HEK293 (cell line): ENCODE measurements around the gene ARMH4.

Source experiments
- BCL11B ChIP-seq: fragments of 450-650 bp; formaldehyde crosslinking; IDR thresholded peaks from 2 replicates; pipeline ENCODE4 v1.5.1; 2016; ENCODE audit warnings: low read depth, missing biosample characterization, missing genetic modification characterization
- ZFP3 ChIP-seq: fragments of 450-650 bp; formaldehyde crosslinking; IDR thresholded peaks from 2 replicates; pipeline ENCODE4 v1.5.1; 2016; ENCODE audit warnings: low read depth, missing biosample characterization, missing genetic modification characterization
- ZNF133 ChIP-seq: fragments of 450-650 bp; formaldehyde crosslinking; IDR thresholded peaks from 2 replicates; pipeline ENCODE4 v1.5.1; 2016; ENCODE audit warnings: missing biosample characterization, missing genetic modification characterization
- ZNF211 ChIP-seq: fragments of 450-650 bp; formaldehyde crosslinking; IDR thresholded peaks from 2 replicates; pipeline ENCODE4 v1.5.1; 2016; ENCODE audit warnings: low read depth, missing biosample characterization, missing genetic modification characterization
- TF ChIP-seq, protein P1 (sequence below): fragments of 450-650 bp; formaldehyde crosslinking; IDR thresholded peaks from 2 replicates; pipeline ENCODE4 v1.5.1; 2016; ENCODE audit warnings: missing biosample characterization, missing genetic modification characterization

DNA sequence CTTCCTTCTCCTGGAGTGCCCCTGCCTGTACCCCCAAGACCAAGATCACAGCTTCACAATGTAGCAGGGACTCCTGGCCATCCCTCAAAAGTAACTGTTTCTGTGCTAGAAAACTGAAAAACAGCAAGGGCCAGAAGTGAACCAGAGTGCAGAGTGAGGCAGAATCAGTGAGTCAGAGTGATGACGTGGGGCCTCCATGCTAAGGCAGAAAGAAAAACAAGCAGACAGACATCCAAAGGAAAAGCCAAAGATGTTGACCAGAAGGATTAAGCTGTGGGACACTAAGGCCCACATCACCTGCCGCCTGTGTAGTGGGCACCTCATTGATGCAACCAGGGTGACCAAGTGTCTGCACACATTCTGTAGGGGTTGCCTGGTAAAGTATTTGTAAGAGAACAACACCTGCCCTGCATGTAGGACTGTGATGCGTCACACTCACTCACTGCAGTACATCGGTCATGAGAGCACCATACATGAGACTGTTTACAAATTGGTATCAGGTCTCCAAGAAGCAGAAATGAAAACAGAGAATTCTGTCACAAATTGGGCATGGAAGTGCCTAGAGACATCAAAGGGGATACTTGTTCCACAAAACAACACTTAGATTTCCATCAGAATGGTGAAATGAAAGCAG, 51.2 kb downstream of the ARMH4 start:
- TF ChIP-seq, protein P1, sequence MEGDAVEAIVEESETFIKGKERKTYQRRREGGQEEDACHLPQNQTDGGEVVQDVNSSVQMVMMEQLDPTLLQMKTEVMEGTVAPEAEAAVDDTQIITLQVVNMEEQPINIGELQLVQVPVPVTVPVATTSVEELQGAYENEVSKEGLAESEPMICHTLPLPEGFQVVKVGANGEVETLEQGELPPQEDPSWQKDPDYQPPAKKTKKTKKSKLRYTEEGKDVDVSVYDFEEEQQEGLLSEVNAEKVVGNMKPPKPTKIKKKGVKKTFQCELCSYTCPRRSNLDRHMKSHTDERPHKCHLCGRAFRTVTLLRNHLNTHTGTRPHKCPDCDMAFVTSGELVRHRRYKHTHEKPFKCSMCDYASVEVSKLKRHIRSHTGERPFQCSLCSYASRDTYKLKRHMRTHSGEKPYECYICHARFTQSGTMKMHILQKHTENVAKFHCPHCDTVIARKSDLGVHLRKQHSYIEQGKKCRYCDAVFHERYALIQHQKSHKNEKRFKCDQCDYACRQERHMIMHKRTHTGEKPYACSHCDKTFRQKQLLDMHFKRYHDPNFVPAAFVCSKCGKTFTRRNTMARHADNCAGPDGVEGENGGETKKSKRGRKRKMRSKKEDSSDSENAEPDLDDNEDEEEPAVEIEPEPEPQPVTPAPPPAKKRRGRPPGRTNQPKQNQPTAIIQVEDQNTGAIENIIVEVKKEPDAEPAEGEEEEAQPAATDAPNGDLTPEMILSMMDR (tag by site-specific recombination) = no peak
- no peak for TF ChIP-seq ZNF133 (tag by site-specific recombination)
- no peak for TF ChIP-seq BCL11B (tag by site-specific recombination)
- no peak for TF ChIP-seq ZNF211 (tag by site-specific recombination)
- TF ChIP-seq ZFP3 (tag by site-specific recombination) = no peak
